Body of pancreas (tissue), 4 donors: Measurements from ENCODE around the gene TXNRD2.

Source experiments
- POLR2A ChIP-seq, 3 donors: fragments of 450-650 bp; IDR thresholded peaks; one replicate each; pipeline ENCODE4 v1.6.1; 2016; ENCODE audit warnings: antibody characterized with exemption in 3 of 3, mild to moderate bottlenecking in 2 of 3
- TF ChIP-seq, protein P1 (sequence below), 7 experiments: fragments of 450-650 bp in 4 of 7; fragments of 200-600 bp in 3 of 7; sonication (generic) in 3 of 7; IDR thresholded peaks; one replicate each; pipeline ENCODE4 v1.5.1; 2016 to 2019; ENCODE audit warnings: antibody characterized with exemption in 7 of 7

DNA sequence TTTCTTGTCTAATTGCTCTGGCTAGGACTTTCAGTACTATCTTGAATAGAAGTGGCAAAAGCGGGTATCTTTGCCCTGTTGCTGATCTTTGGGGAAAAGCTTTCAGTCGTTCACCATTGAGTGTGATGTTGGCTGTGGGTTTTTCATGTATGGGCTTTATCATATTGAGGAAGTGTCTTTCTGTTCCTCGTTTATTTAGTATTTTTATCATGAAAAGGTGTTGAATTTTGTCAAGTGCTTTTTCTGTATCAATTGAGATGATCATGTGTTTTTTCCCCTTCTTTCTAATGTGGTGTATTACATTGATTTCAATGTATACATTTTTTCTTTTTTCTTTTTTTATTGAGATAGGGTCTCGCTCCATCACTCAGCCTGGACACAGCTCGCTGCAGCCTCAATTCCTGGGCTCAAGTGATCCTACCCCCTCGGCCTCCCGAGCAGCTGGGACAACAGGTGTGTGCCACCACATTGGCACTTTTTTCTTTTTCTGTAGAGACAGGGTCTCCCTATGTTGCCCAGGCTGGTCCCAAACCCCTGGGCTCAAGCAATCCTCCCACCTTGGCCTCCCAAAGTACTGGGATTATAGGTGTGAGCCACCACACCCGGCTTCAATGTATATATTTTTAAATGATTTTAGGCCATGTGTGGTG, 81.6 kb downstream of the TXNRD2 start:
- TF ChIP-seq, protein P1, sequence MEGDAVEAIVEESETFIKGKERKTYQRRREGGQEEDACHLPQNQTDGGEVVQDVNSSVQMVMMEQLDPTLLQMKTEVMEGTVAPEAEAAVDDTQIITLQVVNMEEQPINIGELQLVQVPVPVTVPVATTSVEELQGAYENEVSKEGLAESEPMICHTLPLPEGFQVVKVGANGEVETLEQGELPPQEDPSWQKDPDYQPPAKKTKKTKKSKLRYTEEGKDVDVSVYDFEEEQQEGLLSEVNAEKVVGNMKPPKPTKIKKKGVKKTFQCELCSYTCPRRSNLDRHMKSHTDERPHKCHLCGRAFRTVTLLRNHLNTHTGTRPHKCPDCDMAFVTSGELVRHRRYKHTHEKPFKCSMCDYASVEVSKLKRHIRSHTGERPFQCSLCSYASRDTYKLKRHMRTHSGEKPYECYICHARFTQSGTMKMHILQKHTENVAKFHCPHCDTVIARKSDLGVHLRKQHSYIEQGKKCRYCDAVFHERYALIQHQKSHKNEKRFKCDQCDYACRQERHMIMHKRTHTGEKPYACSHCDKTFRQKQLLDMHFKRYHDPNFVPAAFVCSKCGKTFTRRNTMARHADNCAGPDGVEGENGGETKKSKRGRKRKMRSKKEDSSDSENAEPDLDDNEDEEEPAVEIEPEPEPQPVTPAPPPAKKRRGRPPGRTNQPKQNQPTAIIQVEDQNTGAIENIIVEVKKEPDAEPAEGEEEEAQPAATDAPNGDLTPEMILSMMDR (IDR thresholded peaks at IDR 0.05), result no peak
- no peak for TF ChIP-seq POLR2A (IDR thresholded peaks at IDR 0.05)
